ENCODE data around the gene CDX1.

The CDX1 gene

DNA sequence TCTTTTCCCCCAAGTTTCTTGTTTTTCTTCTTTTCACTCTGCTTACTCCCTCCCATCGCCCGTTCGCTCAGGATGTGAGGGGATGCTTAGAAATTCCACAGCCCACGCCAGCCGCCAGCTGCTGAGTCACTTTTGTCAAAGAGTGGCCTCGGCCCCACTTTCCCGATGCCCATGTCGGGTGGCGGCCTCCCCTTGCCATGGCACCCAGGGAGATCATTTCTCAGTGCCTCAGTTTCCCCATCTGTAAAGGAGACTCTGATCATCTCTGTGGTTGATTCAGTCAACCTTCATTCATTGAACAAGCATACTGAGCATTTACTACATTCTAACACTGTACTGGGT, 10.6 kb upstream of the CDX1 start:
- TF ChIP-seq CTCF (IDR thresholded peaks at IDR 0.05; ENCODE audit: unreplicated experiment in 3 of 3) = no peak
- peaks cover 4% of the 10 kb centered on the region for H3K36me3 Mint-ChIP-seq (ENCODE audit: low read depth)
- peaks cover 61% of the 10 kb centered on the region for H3K4me1 Mint-ChIP-seq
- H3K4me3 Mint-ChIP-seq = peak overlapping the region; percentile 91 to 97 (median 95)
- no peaks in the 10 kb centered on the region for H3K9me3 Mint-ChIP-seq
- peak overlapping the region; percentile 90 to 98 (median 95) for H3K27ac Mint-ChIP-seq
- peaks cover 4% of the 10 kb centered on the region for H3K27me3 Mint-ChIP-seq (ENCODE audit: low read depth)

GRCh38 chr5:150156540-150156939, 10.0 kb upstream of the CDX1 start:
- TF ChIP-seq CTCF (IDR thresholded peaks at IDR 0.05; ENCODE audit: unreplicated experiment in 3 of 3) = no peak
- Mint-ChIP-seq H3K27me3 (ENCODE audit: low read depth) (peaks cover 4% of the 10 kb centered on the region), H3K4me3 (peak overlapping the region; percentile 71 to 95 (median 91)), H3K36me3 (ENCODE audit: low read depth) (peaks cover 4% of the 10 kb centered on the region), H3K9me3 (no peaks in the 10 kb centered on the region), H3K27ac (peak overlapping the region; percentile 90 to 98 (median 95)), H3K4me1 (peaks cover 65% of the 10 kb centered on the region)

- Mint-ChIP-seq H3K27ac (peak overlapping the region; percentile 90 to 98 (median 95)), H3K27me3 (ENCODE audit: low read depth) (peaks cover 4% of the 10 kb centered on the region), H3K9me3 (no peaks in the 10 kb centered on the region), H3K4me1 (peaks cover 68% of the 10 kb centered on the region), H3K36me3 (ENCODE audit: low read depth) (peaks cover 4% of the 10 kb centered on the region), H3K4me3 (peak overlapping the region; percentile 65 to 76 (median 71))
- TF ChIP-seq CTCF (IDR thresholded peaks at IDR 0.05; ENCODE audit: unreplicated experiment in 3 of 3) = no peak
Observed at GRCh38 chr5:150157168-150157567, 9.4 kb upstream of the CDX1 start.

- Mint-ChIP-seq H3K4me3 (peak overlapping the region in 2 of 3 experiments; percentile 21 to 40), H3K27ac (peak overlapping the region; percentile 90 to 98 (median 95)), H3K27me3 (ENCODE audit: low read depth) (no peaks in the 10 kb centered on the region), H3K36me3 (ENCODE audit: low read depth) (no peaks in the 10 kb centered on the region), H3K4me1 (peaks cover 68% of the 10 kb centered on the region), H3K9me3 (no peaks in the 10 kb centered on the region)
- no peak for TF ChIP-seq CTCF (IDR thresholded peaks at IDR 0.05; ENCODE audit: unreplicated experiment in 3 of 3)
Observed at GRCh38 chr5:150158170-150158949, 8.2 kb upstream of the CDX1 start.

DNA sequence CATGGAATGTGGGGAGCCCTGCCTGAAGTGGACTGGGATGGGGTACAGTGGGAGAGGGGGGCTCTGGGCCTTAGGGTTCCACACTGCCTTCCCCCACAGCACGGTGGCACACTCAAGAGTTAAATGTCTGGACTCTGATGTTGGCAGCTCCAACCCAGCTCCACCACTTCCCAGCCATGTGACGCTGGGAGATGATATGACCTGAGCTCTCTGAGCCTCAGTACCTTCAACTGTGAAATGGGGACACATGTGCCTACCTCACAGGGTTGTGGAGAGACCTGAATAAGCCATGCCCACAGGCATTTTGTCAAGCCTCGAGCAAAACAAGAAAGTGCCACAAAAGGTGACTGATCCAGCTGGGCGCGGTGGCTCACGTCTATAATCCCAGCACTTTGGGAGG, 7.5 kb upstream of the CDX1 start:
- Mint-ChIP-seq H3K36me3 (ENCODE audit: low read depth) (no peaks in the 10 kb centered on the region), H3K4me3 (peak overlapping the region in 1 of 3 experiments; percentile 21), H3K27ac (peak overlapping the region; percentile 90 to 98 (median 95)), H3K27me3 (ENCODE audit: low read depth) (no peaks in the 10 kb centered on the region), H3K4me1 (peaks cover 68% of the 10 kb centered on the region), H3K9me3 (no peaks in the 10 kb centered on the region)
- no peak for TF ChIP-seq CTCF (IDR thresholded peaks at IDR 0.05; ENCODE audit: unreplicated experiment in 3 of 3)

DNA sequence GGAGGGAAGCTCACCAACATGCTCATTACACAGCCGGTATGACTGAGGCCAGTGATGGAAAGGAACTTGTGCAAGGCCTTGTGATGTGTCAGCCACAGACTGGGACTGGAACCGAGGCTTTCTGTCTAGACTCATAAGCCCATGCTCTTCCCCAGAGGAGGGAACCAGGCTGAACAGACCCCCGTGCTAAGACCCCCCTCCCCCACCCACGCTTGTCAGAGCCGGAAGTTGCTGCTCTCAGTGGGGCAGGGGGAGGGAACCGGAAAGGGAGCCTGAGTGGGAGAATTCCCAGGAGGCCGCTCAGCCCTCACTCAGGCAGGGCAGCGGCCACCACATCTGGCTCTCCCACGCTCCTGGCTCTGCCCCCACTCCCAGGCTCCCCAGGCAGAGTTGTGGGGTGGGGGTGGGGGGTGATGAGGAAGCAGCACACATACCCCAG, 6.8 kb upstream of the CDX1 start:
- H3K9me3 Mint-ChIP-seq = no peaks in the 10 kb centered on the region
- H3K27me3 Mint-ChIP-seq (ENCODE audit: low read depth) = no peaks in the 10 kb centered on the region
- H3K4me1 Mint-ChIP-seq = peaks cover 70% of the 10 kb centered on the region
- no peak overlapping the region for H3K4me3 Mint-ChIP-seq
- H3K36me3 Mint-ChIP-seq (ENCODE audit: low read depth) = no peaks in the 10 kb centered on the region
- peak overlapping the region; percentile 88 to 97 (median 95) for H3K27ac Mint-ChIP-seq
- TF ChIP-seq CTCF (IDR thresholded peaks at IDR 0.05; ENCODE audit: unreplicated experiment in 3 of 3) = no peak
